WI38 (cell line): Measurements from ENCODE around the gene TASP1.

ENCODE experiments used
- H3K4me3 ChIP-seq: 2 replicates; pipeline ENCODE4 v1.5.1; 2011; ENCODE audit warnings: low read depth, mild to moderate bottlenecking, control low read depth, low read length
- TF ChIP-seq, protein P1 (sequence below): IDR thresholded peaks from 2 replicates; pipeline ENCODE4 v1.5.1; 2012; ENCODE audit warnings: low read depth, mild to moderate bottlenecking, control low read depth, low read length

The TASP1 gene

DNA sequence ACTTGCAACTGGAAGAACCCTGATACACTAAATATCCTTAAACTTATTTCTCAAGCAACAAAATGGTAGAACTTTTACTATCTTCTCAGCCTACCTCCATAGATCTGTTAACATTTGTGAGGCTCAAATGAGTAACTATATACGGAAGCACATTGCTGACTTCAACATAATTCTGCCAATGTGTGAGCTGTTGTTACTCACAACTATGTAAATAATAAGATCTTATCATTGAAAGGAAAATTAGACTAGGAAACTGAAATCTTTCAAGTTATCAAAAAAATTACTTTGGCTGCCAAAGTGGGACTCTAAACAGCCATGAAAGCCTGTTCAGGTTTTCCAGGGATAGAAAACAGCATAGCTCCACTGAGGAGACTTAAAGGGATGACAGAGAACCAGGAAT, 40.2 kb upstream of the TASP1 start:
- TF ChIP-seq, protein P1, sequence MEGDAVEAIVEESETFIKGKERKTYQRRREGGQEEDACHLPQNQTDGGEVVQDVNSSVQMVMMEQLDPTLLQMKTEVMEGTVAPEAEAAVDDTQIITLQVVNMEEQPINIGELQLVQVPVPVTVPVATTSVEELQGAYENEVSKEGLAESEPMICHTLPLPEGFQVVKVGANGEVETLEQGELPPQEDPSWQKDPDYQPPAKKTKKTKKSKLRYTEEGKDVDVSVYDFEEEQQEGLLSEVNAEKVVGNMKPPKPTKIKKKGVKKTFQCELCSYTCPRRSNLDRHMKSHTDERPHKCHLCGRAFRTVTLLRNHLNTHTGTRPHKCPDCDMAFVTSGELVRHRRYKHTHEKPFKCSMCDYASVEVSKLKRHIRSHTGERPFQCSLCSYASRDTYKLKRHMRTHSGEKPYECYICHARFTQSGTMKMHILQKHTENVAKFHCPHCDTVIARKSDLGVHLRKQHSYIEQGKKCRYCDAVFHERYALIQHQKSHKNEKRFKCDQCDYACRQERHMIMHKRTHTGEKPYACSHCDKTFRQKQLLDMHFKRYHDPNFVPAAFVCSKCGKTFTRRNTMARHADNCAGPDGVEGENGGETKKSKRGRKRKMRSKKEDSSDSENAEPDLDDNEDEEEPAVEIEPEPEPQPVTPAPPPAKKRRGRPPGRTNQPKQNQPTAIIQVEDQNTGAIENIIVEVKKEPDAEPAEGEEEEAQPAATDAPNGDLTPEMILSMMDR, result no peak
- H3K4me3 ChIP-seq, result no peak overlapping the region

DNA sequence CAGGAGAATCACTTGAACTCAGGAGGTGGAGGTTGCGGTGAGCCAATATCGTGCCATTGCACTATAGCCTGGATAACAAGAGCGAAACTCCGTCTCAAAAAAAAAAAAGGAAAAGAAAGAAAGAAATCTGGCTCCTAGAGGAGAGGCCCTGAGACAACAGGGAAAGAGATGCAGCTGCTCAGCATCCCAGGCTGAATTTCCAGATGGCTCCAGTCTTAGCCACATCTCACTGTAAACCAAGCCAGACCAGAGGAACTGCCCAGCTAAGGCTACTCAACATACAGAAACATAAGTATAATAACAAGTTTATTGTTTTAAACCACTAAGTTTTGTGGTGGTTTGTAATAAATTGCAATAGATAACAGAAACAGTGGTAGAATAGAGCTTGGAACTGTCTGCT, 38.5 kb upstream of the TASP1 start:
- TF ChIP-seq, protein P1, result no peak
- no peak overlapping the region for H3K4me3 ChIP-seq

DNA sequence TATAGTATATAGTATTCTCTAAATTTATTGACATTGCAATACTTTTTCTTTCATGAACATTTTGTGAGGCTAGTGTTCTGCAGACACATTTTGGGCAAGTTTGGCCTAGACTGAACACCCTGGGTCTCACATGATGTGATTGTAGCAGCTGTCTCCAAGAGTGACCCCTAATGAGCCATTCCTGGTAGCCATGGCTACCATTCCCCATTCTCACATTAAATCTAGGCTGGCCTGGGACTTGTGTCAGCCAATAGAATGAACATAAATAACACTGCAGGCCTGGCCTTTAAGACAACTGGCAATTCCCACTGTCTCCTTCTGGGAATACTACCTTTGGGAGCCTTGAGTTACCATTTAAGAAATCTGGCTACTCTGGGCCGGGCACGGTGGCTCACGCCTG, 38.0 kb upstream of the TASP1 start:
- no peak overlapping the region for H3K4me3 ChIP-seq
- TF ChIP-seq, protein P1, result no peak

DNA sequence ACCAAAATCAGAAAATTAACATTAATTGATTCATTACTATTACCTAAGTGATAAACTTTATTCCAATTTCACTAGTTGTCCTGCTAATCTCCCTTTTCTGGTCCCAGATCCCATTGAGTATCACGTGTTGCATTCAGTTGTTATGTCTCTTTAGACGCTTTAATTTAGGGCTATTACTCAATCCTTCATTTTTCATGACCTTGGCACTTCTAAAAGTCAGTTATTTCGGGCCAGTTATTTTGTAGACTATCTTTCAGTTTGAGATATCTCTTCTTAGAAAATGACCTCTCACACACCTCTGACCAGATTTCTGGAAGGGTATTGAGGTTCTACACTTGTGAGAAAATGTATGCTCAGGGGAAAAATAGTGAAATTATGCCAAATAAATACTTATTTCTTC, 34.0 kb upstream of the TASP1 start:
- TF ChIP-seq, protein P1, result no peak
- no peak overlapping the region for H3K4me3 ChIP-seq

DNA sequence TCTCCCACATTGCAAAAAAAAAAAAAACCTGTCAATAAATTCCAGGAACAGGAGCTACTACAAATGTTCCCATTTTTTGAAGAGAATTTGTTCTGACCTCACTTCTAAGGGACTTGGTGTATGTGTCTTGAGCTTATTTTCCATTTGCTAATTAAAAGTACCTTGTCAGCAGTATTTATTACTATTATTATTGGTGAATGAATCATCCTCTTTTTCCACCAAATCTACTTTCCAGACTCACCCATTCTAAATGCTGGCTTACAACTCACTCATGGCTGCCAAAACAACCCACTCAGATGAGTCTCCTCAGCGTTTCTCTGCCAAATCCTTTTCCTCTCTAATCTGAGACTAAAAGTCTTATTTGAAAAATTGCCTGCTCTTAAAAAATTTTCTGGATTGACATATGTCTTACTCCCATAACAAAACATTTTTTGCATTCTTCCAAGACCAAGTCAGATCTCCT, 33.2 kb upstream of the TASP1 start:
- H3K4me3 ChIP-seq, result no peak overlapping the region
- TF ChIP-seq, protein P1, result no peak

DNA sequence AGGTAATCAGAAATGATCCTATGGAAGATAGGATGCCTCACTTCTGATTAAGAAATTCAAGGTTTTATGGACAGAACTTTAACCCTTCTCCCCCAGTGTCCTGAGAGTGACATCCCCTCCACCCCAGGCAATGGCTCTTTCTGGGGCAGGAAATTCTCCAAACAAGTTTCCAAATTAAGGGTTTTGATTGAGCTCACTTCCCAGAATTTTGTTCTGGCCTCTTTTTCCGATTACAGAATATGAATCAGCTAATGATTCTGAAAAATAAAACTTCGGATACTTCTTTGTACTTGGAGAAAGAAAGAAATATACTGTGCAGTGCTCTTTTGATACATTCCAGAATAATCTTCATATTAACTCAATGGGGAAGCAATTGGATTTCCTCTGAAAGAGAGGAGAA, 32.8 kb upstream of the TASP1 start:
- TF ChIP-seq, protein P1, result no peak
- no peak overlapping the region for H3K4me3 ChIP-seq

DNA sequence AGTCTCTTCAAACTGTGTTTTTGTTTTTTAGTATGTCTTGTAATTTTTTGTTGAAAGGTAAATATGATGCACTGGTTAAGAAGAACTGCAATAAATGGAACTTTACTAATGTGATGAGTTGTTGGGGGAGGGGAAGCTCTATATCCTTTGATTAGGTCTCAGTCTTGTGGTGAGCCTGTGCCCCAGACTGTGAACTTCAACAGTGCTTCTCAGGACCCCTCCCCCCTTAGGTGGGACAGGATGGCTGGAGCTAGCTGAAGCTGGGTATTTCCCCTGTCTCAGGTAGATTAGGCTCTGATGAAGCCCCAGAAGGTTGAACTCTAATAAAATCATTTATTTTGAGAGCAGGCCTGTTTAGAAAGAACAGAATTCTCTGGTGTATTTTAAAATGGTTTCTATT, 31.4 kb upstream of the TASP1 start:
- no peak overlapping the region for H3K4me3 ChIP-seq
- TF ChIP-seq, protein P1, result no peak
